ENCODE results near the gene COPS8. TPM values are rescaled to one million over a fixed set of nuclear protein-coding genes. Genes with fewer than 3 reads are reported as not detected.

Gene COPS8
- total RNA-seq, 1 experiment from 2014 or later = 87.4 TPM

DNA sequence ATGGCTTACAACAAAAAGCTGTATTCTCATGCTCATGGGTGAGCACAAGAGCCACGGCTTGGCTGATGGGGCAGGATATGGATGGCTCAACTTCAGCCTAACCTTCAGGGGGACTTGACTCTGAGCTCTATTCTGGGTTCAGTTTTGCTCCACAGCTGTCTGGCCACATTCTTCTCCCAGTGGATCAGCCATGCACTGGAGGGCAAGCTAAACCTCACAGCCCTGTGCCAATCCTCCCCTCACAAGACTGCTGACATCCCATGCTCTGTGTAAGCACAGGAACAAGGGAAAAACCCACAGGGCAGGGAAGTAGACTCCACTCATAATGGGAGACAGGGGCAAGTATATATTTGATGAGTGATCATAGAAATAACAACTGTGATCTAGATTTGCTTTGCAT is 35.6 kb downstream of the COPS8 start:
- no peak overlapping the region for H3K4me3 ChIP-seq (ENCODE audit: low read depth, low read length, poor library complexity, severe bottlenecking)
- H3K9me3 ChIP-seq (ENCODE audit: low read depth, low read length, poor library complexity, severe bottlenecking) = no peaks in the 10 kb centered on the region
- no peaks in the 10 kb centered on the region for H3K4me1 ChIP-seq (ENCODE audit: insufficient read depth, low read length, poor library complexity, severe bottlenecking)
- no TSS peak for BruUV-seq (replicated peaks)
- peaks cover 25% of the 10 kb centered on the region for H3K27me3 ChIP-seq (replicated peaks; ENCODE audit: insufficient read depth, low read depth, low read length, poor library complexity)
- CTCF ChIA-PET = interaction anchor here (2.2 kb wide), 1 partner anchor 450 kb away, joined by 9 read pairs; no protein-coding TSS in a partner anchor
- POLR2A ChIA-PET (ENCODE audit: low non-redundant PET) = no interaction called here
- no peak for DNase-seq (ENCODE audit: low spot score)
- intact Hi-C loops (cut with micrococcal nuclease; ENCODE audit: unreplicated experiment) = no loop called here
- TF ChIP-seq, protein P1, sequence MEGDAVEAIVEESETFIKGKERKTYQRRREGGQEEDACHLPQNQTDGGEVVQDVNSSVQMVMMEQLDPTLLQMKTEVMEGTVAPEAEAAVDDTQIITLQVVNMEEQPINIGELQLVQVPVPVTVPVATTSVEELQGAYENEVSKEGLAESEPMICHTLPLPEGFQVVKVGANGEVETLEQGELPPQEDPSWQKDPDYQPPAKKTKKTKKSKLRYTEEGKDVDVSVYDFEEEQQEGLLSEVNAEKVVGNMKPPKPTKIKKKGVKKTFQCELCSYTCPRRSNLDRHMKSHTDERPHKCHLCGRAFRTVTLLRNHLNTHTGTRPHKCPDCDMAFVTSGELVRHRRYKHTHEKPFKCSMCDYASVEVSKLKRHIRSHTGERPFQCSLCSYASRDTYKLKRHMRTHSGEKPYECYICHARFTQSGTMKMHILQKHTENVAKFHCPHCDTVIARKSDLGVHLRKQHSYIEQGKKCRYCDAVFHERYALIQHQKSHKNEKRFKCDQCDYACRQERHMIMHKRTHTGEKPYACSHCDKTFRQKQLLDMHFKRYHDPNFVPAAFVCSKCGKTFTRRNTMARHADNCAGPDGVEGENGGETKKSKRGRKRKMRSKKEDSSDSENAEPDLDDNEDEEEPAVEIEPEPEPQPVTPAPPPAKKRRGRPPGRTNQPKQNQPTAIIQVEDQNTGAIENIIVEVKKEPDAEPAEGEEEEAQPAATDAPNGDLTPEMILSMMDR (conservative IDR thresholded peaks at IDR 0.05; ENCODE audit: low read depth, low read length) = no peak
- TF ChIP-seq EZH2 (IDR thresholded peaks at IDR 0.05; ENCODE audit: borderline replicate concordance, low read depth, low read length, poor library complexity, severe bottlenecking) = no peak
- no peaks in the 10 kb centered on the region for H3K36me3 ChIP-seq (ENCODE audit: insufficient read depth, low read length, poor library complexity, severe bottlenecking)
- H3K27ac ChIP-seq (ENCODE audit: low read depth, low read length, poor library complexity, severe bottlenecking) = no peak overlapping the region

DNA sequence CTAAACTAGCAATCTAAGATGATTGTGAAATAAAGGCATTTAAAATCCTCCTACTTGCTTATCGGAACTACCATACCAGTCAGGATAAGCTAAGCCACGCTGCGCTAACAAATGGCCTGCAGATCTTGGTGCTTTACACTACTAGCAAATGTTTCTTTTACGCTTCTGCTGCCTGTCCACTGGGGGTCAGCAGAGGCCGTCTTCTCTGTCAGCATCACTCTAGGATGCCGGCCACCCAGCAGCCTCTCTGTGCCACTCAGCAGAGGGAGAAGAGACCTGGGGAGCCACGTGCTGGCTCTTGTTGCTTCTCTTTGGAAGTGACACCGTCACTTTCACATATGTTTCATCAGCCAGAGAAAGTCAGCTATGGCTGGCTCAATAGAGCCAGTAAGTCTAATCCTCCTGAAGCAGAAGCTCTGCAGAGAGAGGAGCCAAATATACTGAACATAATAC is 36.6 kb downstream of the COPS8 start:
- POLR2A ChIA-PET (ENCODE audit: low non-redundant PET) = no interaction called here
- Histone ChIP-seq H3K9me3 (ENCODE audit: low read depth, low read length, poor library complexity, severe bottlenecking) (no peaks in the 10 kb centered on the region), H3K4me3 (ENCODE audit: low read depth, low read length, poor library complexity, severe bottlenecking) (no peak overlapping the region), H3K36me3 (ENCODE audit: insufficient read depth, low read length, poor library complexity, severe bottlenecking) (no peaks in the 10 kb centered on the region), H3K27me3 (replicated peaks; ENCODE audit: insufficient read depth, low read depth, low read length, poor library complexity) (peaks cover 16% of the 10 kb centered on the region), H3K4me1 (ENCODE audit: insufficient read depth, low read length, poor library complexity, severe bottlenecking) (no peaks in the 10 kb centered on the region), H3K27ac (ENCODE audit: low read depth, low read length, poor library complexity, severe bottlenecking) (no peak overlapping the region)
- no peak for TF ChIP-seq EZH2 (IDR thresholded peaks at IDR 0.05; ENCODE audit: borderline replicate concordance, low read depth, low read length, poor library complexity, severe bottlenecking)
- TF ChIP-seq, protein P1 (conservative IDR thresholded peaks at IDR 0.05; ENCODE audit: low read depth, low read length) = peak; percentile 61
- CTCF ChIA-PET = interaction anchor here (2.2 kb wide), 1 partner anchor 449 kb away, joined by 9 read pairs; no protein-coding TSS in a partner anchor
- DNase-seq (ENCODE audit: low spot score) = peak; percentile 77
- no TSS peak for BruUV-seq (replicated peaks)
- intact Hi-C loops (cut with micrococcal nuclease; ENCODE audit: unreplicated experiment) = no loop called here

DNA sequence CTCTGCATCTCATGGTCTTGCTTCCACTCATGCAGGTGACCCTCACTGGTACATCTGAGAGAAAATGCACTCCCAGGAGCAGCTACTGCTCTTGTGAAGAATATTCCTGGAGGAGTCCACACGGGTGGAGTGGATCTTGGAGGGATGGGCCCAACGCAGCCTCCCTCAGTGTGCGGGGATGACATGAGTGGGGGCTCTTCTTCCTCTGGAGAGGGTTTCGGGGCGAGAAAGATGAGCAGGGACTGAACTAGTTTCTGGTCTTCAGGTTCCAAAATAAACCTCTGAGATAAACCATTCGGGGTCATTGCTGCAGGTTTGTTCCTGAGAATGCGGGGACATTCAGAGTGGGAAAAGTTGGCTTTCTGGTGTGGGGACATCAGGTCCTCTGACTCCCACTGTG is 39.1 kb downstream of the COPS8 start:
- Histone ChIP-seq H3K4me3 (ENCODE audit: low read depth, low read length, poor library complexity, severe bottlenecking) (no peak overlapping the region), H3K27me3 (replicated peaks; ENCODE audit: insufficient read depth, low read depth, low read length, poor library complexity) (no peaks in the 10 kb centered on the region), H3K36me3 (ENCODE audit: insufficient read depth, low read length, poor library complexity, severe bottlenecking) (no peaks in the 10 kb centered on the region), H3K9me3 (ENCODE audit: low read depth, low read length, poor library complexity, severe bottlenecking) (no peaks in the 10 kb centered on the region), H3K27ac (ENCODE audit: low read depth, low read length, poor library complexity, severe bottlenecking) (no peak overlapping the region), H3K4me1 (ENCODE audit: insufficient read depth, low read length, poor library complexity, severe bottlenecking) (peaks cover 8% of the 10 kb centered on the region)
- no TSS peak for BruUV-seq (replicated peaks)
- CTCF ChIA-PET = no interaction called here
- TF ChIP-seq, protein P1 (conservative IDR thresholded peaks at IDR 0.05; ENCODE audit: low read depth, low read length) = no peak
- no peak for TF ChIP-seq EZH2 (IDR thresholded peaks at IDR 0.05; ENCODE audit: borderline replicate concordance, low read depth, low read length, poor library complexity, severe bottlenecking)
- DNase-seq (ENCODE audit: low spot score) = no peak
- intact Hi-C loops (cut with micrococcal nuclease; ENCODE audit: unreplicated experiment) = no loop called here
- POLR2A ChIA-PET (ENCODE audit: low non-redundant PET) = no interaction called here
